ENCODE results near the gene DYNLT4. TPM values are rescaled to one million over a fixed set of nuclear protein-coding genes. Genes with fewer than 3 reads are reported as not detected.
A peak's percentile ranks its signal among the peaks of the same experiment; 100 is the strongest.

Gene DYNLT4
- total RNA-seq, 3 donors from 2014 or later (not counting 1 experiment from before 2014, with no cell fraction given) = 0.96 to 1.2 TPM; not detected in 1

GRCh38 chr1:44808938-44809917, 2.1 kb upstream of the DYNLT4 start:
- H3K27me3 ChIP-seq (ENCODE audit: control insufficient read depth, insufficient read depth, low read length) = no peaks in the 10 kb centered on the region
- H3K4me3 Mint-ChIP-seq = peak overlapping the region; percentile 53
- DNase-seq (peak; percentile 67 to 94), ATAC-seq (peak; percentile 74 to 80 (median 75))
- H3K27me3 Mint-ChIP-seq (ENCODE audit: low read depth in 2 of 2) = no peaks in the 10 kb centered on the region
- H3K4me1 ChIP-seq (ENCODE audit: control insufficient read depth, insufficient read depth, low read length) = peaks cover 62% of the 10 kb centered on the region
- H3K9me3 ChIP-seq (ENCODE audit: control insufficient read depth, insufficient read depth, low read length) = no peaks in the 10 kb centered on the region
- H3K27ac Mint-ChIP-seq = peak overlapping the region; percentile 87 to 95
- H3K27ac ChIP-seq (ENCODE audit: low read length) = peak overlapping the region; percentile 95
- intact Hi-C loops (cut with micrococcal nuclease) = no loop called here
- H3K36me3 ChIP-seq (ENCODE audit: control insufficient read depth, insufficient read depth, low read length) = peaks cover 2% of the 10 kb centered on the region
- no peaks in the 10 kb centered on the region for H3K9me3 Mint-ChIP-seq
- no peak overlapping the region for H3K4me3 ChIP-seq (ENCODE audit: low read length)
- TF ChIP-seq CTCF (IDR thresholded peaks at IDR 0.05) = no peak
- 44% methylated on average over 5 of the region's 6 CpGs for WGBS (ENCODE audit: insufficient coverage)
- H3K4me1 Mint-ChIP-seq = peaks cover 28 to 42% of the 10 kb centered on the region in 2 donors
- no peaks in the 10 kb centered on the region for H3K36me3 Mint-ChIP-seq

- TF ChIP-seq CTCF (IDR thresholded peaks at IDR 0.05) = no peak
- ATAC-seq (peak; percentile 22 to 44 (median 23)), DNase-seq (peak in 1 of 2 donors; percentile 85)
- H3K4me1 Mint-ChIP-seq = peaks cover 22 to 35% of the 10 kb centered on the region in 2 donors
- H3K9me3 ChIP-seq (ENCODE audit: control insufficient read depth, insufficient read depth, low read length) = no peaks in the 10 kb centered on the region
- H3K36me3 ChIP-seq (ENCODE audit: control insufficient read depth, insufficient read depth, low read length) = peaks cover 10% of the 10 kb centered on the region
- peak within 1 kb of the TSS; percentile 95 for H3K27ac ChIP-seq (ENCODE audit: low read length)
- peak within 1 kb of the TSS; percentile 88 to 95 for H3K27ac Mint-ChIP-seq
- intact Hi-C loops (cut with micrococcal nuclease) = no loop called here
- H3K4me3 Mint-ChIP-seq = peak within 1 kb of the TSS; percentile 53
- peaks cover 53% of the 10 kb centered on the region for H3K4me1 ChIP-seq (ENCODE audit: control insufficient read depth, insufficient read depth, low read length)
- H3K4me3 ChIP-seq (ENCODE audit: low read length) = no peak within 1 kb of the TSS
- no peaks in the 10 kb centered on the region for H3K9me3 Mint-ChIP-seq
- H3K27me3 ChIP-seq (ENCODE audit: control insufficient read depth, insufficient read depth, low read length) = no peaks in the 10 kb centered on the region
- WGBS (ENCODE audit: insufficient coverage) = 60% methylated on average over 23 of the region's 23 CpGs
- no peaks in the 10 kb centered on the region for H3K36me3 Mint-ChIP-seq
- H3K27me3 Mint-ChIP-seq (ENCODE audit: low read depth in 2 of 2) = no peaks in the 10 kb centered on the region
These were observed 1.1 kb upstream of the DYNLT4 start, which contains the start of gene BTBD19 for GRCh38 chr1:44808063-44808937. TSS of gene BTBD19 (plus strand) at chr1:44808523. CDS start at chr1:44808821, 298 bp downstream.

GRCh38 chr1:44807364-44808062, 362 bp upstream of the DYNLT4 start:
- intact Hi-C loops (cut with micrococcal nuclease) = no loop called here
- WGBS (ENCODE audit: insufficient coverage) = 19% methylated on average over 15 of the region's 16 CpGs
- Histone ChIP-seq H3K4me3 (ENCODE audit: low read length) (no peak overlapping the region), H3K9me3 (ENCODE audit: control insufficient read depth, insufficient read depth, low read length) (no peaks in the 10 kb centered on the region), H3K4me1 (ENCODE audit: control insufficient read depth, insufficient read depth, low read length) (peaks cover 51% of the 10 kb centered on the region), H3K36me3 (ENCODE audit: control insufficient read depth, insufficient read depth, low read length) (peaks cover 17% of the 10 kb centered on the region), H3K27ac (ENCODE audit: low read length) (peak overlapping the region; percentile 95), H3K27me3 (ENCODE audit: control insufficient read depth, insufficient read depth, low read length) (no peaks in the 10 kb centered on the region)
- Mint-ChIP-seq H3K4me1 (peaks cover 22 to 35% of the 10 kb centered on the region in 2 donors), H3K4me3 (peak overlapping the region; percentile 4), H3K27ac (peak overlapping the region; percentile 88 to 95), H3K36me3 (no peaks in the 10 kb centered on the region), H3K27me3 (ENCODE audit: low read depth in 2 of 2) (no peaks in the 10 kb centered on the region), H3K9me3 (no peaks in the 10 kb centered on the region)
- ATAC-seq = peak; percentile 29 to 70 (median 46)
- TF ChIP-seq CTCF (IDR thresholded peaks at IDR 0.05) = no peak
- peak; percentile 54 to 94 for DNase-seq

All from natural killer cell (primary cell).